GM12891 (cell line): ENCODE results near the gene ADD2.

Source experiments
- POLR2A ChIP-seq: IDR thresholded peaks from 2 replicates; pipeline ENCODE4 v1.6.1; 2011; ENCODE audit warnings: low read depth, low read length, control low read depth
- POLR2AphosphoS5 ChIP-seq: IDR thresholded peaks from 2 replicates; pipeline ENCODE4 v1.6.1; 2011; ENCODE audit warnings: low read depth, low read length, control low read depth
- POU2F2 ChIP-seq: IDR thresholded peaks from 2 replicates; pipeline ENCODE4 v1.6.1; 2011; ENCODE audit warnings: low read depth, mild to moderate bottlenecking, control low read depth, low read length, moderate library complexity

DNA sequence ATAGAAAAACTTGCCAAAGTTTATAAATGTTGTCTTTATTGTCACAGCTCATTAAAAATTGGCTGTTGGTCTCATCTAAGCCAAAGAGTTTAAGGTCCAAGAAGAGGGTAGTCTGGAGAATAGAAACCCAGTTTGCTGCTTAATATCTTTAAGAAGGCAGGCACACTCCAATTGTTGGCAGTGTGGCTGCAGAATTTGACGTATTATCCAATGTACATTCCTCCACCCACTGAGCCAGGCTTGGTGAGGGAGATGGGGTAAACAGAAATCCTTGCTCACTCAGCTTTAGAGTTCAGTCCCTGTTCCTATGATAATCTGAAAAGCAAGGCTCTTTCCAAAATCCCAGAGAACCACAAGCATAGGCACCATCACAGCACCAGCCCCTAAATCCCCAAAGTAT is 10.7 kb upstream of the ADD2 start:
- TF ChIP-seq POLR2A: no peak
- no peak for TF ChIP-seq POLR2AphosphoS5
- no peak for TF ChIP-seq POU2F2
